ENCODE results near the gene MYH16.
"Not testable (repeated sequence)": the region's sequence is repeated elsewhere in the genome, so short reads cannot be mapped to it uniquely, and the experiment has no call there.

DNA sequence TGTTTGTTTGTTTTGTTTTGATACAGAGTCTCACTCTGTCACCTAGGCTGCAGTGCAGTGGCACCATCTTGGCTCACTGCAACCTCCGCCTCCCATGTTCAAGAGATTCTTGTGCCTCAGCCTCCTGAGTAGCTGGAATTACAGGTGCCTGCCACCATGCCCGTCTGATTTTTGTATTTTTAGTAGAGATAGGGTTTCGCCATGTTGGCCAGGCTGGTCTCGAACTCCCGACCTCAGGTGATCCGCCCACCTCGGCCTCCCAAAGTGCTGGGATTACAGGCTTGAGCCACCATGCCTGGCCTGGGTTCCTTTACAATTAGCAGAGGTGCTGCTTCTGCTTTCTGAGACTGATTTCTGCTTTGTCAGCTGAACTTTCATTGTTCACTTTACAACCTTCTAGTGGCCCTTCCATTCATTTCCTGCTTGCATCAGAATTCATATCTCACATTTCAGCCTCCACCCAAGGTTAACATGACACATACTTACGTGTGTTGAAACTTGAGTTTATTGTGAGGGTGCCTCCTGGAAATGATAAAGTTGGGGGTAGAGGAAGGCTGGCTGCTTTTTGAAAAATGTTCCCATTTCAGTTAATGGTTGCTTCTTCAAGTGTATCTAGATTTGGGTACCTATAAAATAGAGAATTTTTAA is 57.8 kb downstream of the MYH16 start:
- TF ChIP-seq, protein P1, sequence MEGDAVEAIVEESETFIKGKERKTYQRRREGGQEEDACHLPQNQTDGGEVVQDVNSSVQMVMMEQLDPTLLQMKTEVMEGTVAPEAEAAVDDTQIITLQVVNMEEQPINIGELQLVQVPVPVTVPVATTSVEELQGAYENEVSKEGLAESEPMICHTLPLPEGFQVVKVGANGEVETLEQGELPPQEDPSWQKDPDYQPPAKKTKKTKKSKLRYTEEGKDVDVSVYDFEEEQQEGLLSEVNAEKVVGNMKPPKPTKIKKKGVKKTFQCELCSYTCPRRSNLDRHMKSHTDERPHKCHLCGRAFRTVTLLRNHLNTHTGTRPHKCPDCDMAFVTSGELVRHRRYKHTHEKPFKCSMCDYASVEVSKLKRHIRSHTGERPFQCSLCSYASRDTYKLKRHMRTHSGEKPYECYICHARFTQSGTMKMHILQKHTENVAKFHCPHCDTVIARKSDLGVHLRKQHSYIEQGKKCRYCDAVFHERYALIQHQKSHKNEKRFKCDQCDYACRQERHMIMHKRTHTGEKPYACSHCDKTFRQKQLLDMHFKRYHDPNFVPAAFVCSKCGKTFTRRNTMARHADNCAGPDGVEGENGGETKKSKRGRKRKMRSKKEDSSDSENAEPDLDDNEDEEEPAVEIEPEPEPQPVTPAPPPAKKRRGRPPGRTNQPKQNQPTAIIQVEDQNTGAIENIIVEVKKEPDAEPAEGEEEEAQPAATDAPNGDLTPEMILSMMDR (IDR thresholded peaks at IDR 0.05; ENCODE audit: low read depth, low read length, missing input control): not testable (repeated sequence)
- not testable (repeated sequence) for TF ChIP-seq ZBTB33 (IDR thresholded peaks at IDR 0.05); HNF4A (conservative IDR thresholded peaks at IDR 0.05); REST (IDR thresholded peaks at IDR 0.05); EGR1 (IDR thresholded peaks at IDR 0.05; ENCODE audit: low read depth in 2 of 2); SP1 (IDR thresholded peaks at IDR 0.05); RAD21 (IDR thresholded peaks at IDR 0.05); GABPA (IDR thresholded peaks at IDR 0.05 in 1 of 2, conservative IDR thresholded peaks at IDR 0.05 in 1 of 2); TAF1 (conservative IDR thresholded peaks at IDR 0.05); RXRA (IDR thresholded peaks at IDR 0.05); FOXA1 (IDR thresholded peaks at IDR 0.05); JUND (IDR thresholded peaks at IDR 0.05)
- TF ChIP-seq, protein P2, sequence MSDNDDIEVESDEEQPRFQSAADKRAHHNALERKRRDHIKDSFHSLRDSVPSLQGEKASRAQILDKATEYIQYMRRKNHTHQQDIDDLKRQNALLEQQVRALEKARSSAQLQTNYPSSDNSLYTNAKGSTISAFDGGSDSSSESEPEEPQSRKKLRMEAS (IDR thresholded peaks at IDR 0.05): not testable (repeated sequence)
- TF ChIP-seq, protein P3, sequence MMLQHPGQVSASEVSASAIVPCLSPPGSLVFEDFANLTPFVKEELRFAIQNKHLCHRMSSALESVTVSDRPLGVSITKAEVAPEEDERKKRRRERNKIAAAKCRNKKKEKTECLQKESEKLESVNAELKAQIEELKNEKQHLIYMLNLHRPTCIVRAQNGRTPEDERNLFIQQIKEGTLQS (IDR thresholded peaks at IDR 0.05): not testable (repeated sequence)
